Measurements from ENCODE around the gene C1QTNF12. TPM values are rescaled to one million over a fixed set of nuclear protein-coding genes. Genes with fewer than 3 reads are reported as not detected.

C1QTNF12 gene
- total and polyA plus RNA-seq, 2 experiments from 2014 or later: 4.1 to 4.2 TPM

DNA sequence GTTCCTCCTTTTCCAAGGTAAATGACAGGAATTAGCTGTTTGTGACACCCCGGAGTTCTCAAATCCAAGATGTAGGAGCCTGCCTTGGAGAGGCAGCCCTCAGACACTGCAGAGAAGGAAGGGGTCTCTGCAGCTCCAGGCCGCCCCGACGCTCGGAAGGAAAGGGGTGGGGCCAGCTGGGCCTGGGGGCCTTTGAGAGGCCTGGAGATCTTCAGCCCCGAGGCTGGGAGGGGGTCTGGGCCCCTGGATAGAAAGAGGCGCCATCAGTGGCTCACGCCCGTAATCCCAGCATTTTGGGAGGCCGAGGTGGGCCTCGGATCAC lies 39.0 kb downstream of the C1QTNF12 start:
- Mint-ChIP-seq H3K9me3 (no peaks in the 10 kb centered on the region; the same call in 2 of the 3 replicates), H3K4me1 (no peaks in the 10 kb centered on the region), H3K36me3 (ENCODE audit: low read depth) (no peaks in the 10 kb centered on the region), H3K4me3 (no peak overlapping the region), H3K27ac (no peak overlapping the region), H3K27me3 (ENCODE audit: insufficient read depth, low read depth, poor library complexity) (peaks cover 7% of the 10 kb centered on the region)
- DNase-seq (ENCODE audit: low spot score) (peak; percentile 2), ATAC-seq (no peak)
- TF ChIP-seq ZNF114 (CRISPR knock-in tag; IDR thresholded peaks at IDR 0.05) (no peak), POLR2AphosphoS5 (IDR thresholded peaks at IDR 0.05; ENCODE audit: low read depth) (no peak), CREB1 (CRISPR knock-in tag; IDR thresholded peaks at IDR 0.05; ENCODE audit: low read depth) (no peak), NANOG (IDR thresholded peaks at IDR 0.05; ENCODE audit: borderline replicate concordance) (no peak), ZNF331 (CRISPR knock-in tag; IDR thresholded peaks at IDR 0.05; ENCODE audit: low read depth) (no peak), JUNB (IDR thresholded peaks at IDR 0.05; ENCODE audit: unreplicated experiment) (no peak), STAT1 (IDR thresholded peaks at IDR 0.05; ENCODE audit: unreplicated experiment) (no peak), EZH2phosphoT487 (IDR thresholded peaks at IDR 0.05; ENCODE audit: unreplicated experiment) (no peak), EZH2 (IDR thresholded peaks at IDR 0.05; ENCODE audit: low read depth, unreplicated experiment) (no peak)
- TF ChIP-seq, protein P1, sequence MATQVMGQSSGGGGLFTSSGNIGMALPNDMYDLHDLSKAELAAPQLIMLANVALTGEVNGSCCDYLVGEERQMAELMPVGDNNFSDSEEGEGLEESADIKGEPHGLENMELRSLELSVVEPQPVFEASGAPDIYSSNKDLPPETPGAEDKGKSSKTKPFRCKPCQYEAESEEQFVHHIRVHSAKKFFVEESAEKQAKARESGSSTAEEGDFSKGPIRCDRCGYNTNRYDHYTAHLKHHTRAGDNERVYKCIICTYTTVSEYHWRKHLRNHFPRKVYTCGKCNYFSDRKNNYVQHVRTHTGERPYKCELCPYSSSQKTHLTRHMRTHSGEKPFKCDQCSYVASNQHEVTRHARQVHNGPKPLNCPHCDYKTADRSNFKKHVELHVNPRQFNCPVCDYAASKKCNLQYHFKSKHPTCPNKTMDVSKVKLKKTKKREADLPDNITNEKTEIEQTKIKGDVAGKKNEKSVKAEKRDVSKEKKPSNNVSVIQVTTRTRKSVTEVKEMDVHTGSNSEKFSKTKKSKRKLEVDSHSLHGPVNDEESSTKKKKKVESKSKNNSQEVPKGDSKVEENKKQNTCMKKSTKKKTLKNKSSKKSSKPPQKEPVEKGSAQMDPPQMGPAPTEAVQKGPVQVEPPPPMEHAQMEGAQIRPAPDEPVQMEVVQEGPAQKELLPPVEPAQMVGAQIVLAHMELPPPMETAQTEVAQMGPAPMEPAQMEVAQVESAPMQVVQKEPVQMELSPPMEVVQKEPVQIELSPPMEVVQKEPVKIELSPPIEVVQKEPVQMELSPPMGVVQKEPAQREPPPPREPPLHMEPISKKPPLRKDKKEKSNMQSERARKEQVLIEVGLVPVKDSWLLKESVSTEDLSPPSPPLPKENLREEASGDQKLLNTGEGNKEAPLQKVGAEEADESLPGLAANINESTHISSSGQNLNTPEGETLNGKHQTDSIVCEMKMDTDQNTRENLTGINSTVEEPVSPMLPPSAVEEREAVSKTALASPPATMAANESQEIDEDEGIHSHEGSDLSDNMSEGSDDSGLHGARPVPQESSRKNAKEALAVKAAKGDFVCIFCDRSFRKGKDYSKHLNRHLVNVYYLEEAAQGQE (IDR thresholded peaks at IDR 0.05; ENCODE audit: unreplicated experiment): no peak
- TF ChIP-seq, protein P2, sequence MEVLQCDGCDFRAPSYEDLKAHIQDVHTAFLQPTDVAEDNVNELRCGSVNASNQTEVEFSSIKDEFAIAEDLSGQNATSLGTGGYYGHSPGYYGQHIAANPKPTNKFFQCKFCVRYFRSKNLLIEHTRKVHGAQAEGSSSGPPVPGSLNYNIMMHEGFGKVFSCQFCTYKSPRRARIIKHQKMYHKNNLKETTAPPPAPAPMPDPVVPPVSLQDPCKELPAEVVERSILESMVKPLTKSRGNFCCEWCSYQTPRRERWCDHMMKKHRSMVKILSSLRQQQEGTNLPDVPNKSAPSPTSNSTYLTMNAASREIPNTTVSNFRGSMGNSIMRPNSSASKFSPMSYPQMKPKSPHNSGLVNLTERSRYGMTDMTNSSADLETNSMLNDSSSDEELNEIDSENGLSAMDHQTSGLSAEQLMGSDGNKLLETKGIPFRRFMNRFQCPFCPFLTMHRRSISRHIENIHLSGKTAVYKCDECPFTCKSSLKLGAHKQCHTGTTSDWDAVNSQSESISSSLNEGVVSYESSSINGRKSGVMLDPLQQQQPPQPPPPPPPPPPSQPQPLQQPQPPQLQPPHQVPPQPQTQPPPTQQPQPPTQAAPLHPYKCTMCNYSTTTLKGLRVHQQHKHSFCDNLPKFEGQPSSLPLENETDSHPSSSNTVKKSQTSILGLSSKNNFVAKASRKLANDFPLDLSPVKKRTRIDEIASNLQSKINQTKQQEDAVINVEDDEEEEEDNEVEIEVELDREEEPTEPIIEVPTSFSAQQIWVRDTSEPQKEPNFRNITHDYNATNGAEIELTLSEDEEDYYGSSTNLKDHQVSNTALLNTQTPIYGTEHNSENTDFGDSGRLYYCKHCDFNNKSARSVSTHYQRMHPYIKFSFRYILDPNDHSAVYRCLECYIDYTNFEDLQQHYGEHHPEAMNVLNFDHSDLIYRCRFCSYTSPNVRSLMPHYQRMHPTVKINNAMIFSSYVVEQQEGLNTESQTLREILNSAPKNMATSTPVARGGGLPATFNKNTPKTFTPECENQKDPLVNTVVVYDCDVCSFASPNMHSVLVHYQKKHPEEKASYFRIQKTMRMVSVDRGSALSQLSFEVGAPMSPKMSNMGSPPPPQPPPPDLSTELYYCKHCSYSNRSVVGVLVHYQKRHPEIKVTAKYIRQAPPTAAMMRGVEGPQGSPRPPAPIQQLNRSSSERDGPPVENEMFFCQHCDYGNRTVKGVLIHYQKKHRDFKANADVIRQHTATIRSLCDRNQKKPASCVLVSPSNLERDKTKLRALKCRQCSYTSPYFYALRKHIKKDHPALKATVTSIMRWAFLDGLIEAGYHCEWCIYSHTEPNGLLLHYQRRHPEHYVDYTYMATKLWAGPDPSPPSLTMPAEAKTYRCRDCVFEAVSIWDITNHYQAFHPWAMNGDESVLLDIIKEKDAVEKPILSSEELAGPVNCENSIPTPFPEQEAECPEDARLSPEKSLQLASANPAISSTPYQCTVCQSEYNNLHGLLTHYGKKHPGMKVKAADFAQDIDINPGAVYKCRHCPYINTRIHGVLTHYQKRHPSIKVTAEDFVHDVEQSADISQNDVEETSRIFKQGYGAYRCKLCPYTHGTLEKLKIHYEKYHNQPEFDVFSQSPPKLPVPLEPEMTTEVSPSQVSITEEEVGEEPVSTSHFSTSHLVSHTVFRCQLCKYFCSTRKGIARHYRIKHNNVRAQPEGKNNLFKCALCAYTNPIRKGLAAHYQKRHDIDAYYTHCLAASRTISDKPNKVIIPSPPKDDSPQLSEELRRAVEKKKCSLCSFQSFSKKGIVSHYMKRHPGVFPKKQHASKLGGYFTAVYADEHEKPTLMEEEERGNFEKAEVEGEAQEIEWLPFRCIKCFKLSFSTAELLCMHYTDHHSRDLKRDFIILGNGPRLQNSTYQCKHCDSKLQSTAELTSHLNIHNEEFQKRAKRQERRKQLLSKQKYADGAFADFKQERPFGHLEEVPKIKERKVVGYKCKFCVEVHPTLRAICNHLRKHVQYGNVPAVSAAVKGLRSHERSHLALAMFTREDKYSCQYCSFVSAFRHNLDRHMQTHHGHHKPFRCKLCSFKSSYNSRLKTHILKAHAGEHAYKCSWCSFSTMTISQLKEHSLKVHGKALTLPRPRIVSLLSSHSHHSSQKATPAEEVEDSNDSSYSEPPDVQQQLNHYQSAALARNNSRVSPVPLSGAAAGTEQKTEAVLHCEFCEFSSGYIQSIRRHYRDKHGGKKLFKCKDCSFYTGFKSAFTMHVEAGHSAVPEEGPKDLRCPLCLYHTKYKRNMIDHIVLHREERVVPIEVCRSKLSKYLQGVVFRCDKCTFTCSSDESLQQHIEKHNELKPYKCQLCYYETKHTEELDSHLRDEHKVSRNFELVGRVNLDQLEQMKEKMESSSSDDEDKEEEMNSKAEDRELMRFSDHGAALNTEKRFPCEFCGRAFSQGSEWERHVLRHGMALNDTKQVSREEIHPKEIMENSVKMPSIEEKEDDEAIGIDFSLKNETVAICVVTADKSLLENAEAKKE (CRISPR knock-in tag; IDR thresholded peaks at IDR 0.05): no peak
- TF ChIP-seq, protein P3, sequence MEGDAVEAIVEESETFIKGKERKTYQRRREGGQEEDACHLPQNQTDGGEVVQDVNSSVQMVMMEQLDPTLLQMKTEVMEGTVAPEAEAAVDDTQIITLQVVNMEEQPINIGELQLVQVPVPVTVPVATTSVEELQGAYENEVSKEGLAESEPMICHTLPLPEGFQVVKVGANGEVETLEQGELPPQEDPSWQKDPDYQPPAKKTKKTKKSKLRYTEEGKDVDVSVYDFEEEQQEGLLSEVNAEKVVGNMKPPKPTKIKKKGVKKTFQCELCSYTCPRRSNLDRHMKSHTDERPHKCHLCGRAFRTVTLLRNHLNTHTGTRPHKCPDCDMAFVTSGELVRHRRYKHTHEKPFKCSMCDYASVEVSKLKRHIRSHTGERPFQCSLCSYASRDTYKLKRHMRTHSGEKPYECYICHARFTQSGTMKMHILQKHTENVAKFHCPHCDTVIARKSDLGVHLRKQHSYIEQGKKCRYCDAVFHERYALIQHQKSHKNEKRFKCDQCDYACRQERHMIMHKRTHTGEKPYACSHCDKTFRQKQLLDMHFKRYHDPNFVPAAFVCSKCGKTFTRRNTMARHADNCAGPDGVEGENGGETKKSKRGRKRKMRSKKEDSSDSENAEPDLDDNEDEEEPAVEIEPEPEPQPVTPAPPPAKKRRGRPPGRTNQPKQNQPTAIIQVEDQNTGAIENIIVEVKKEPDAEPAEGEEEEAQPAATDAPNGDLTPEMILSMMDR (conservative IDR thresholded peaks at IDR 0.05; ENCODE audit: low read depth in 2 of 2): no peak
- TF ChIP-seq, protein P4, sequence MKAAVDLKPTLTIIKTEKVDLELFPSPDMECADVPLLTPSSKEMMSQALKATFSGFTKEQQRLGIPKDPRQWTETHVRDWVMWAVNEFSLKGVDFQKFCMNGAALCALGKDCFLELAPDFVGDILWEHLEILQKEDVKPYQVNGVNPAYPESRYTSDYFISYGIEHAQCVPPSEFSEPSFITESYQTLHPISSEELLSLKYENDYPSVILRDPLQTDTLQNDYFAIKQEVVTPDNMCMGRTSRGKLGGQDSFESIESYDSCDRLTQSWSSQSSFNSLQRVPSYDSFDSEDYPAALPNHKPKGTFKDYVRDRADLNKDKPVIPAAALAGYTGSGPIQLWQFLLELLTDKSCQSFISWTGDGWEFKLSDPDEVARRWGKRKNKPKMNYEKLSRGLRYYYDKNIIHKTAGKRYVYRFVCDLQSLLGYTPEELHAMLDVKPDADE (IDR thresholded peaks at IDR 0.05): no peak
- Histone ChIP-seq H4K20me1 (replicated peaks; ENCODE audit: insufficient read depth) (no peaks in the 10 kb centered on the region), H3F3A (replicated peaks; ENCODE audit: low read depth) (no peaks in the 10 kb centered on the region), H3K27ac (ENCODE audit: low read depth) (no peak overlapping the region), H3K4me1 (ENCODE audit: insufficient read depth) (no peaks in the 10 kb centered on the region), H3K79me2 (replicated peaks; ENCODE audit: insufficient read depth) (no peaks in the 10 kb centered on the region), H3K9me2 (ENCODE audit: insufficient read depth) (no peaks in the 10 kb centered on the region), H3K4me3 (no peak overlapping the region), H3K36me3 (ENCODE audit: insufficient read depth) (no peaks in the 10 kb centered on the region), H3K4me2 (no peak overlapping the region), H3K27me3 (ENCODE audit: insufficient read depth) (peaks cover 13% of the 10 kb centered on the region; the same call in 1 of the 2 replicates), H2AFZ (no peak overlapping the region)
